ENCODE results near the gene HTRA3.

DNA sequence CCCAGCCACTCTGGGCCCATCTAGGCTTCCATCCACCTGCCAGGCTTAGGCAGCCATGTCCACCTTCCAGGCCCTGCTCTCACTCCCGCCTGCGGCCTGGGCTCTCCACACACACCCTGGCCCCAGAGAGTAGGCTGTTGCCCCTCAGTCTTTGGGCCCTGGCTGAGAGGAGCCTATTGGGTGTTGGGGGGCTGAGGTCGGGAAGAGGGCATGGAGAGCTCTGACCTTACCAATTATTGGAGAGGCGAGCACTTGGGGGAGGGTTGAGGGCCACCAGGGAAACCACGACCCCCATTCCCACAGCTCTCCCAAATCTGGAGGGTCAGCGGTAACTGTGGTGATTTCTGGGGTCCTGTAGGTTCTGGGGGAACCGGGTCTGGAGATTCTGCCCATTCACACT is 38.2 kb downstream of the HTRA3 start:
- TF ChIP-seq EZH2 (IDR thresholded peaks at IDR 0.05; ENCODE audit: insufficient read depth, poor library complexity, severe bottlenecking) (no peak), EZH2phosphoT487 (IDR thresholded peaks at IDR 0.05; ENCODE audit: insufficient read depth, low read depth) (no peak)

Measured in GM23248 (cell line).